ENCODE results near the gene C16orf86. TPM values are rescaled to one million over a fixed set of nuclear protein-coding genes. Genes with fewer than 3 reads are reported as not detected.

Gene C16orf86
- total and polyA plus RNA-seq, 2 of the 8 experiments (the other 6 are each of a cell fraction or from before 2014, with no cell fraction given): 1.4 to 2.3 TPM

DNA sequence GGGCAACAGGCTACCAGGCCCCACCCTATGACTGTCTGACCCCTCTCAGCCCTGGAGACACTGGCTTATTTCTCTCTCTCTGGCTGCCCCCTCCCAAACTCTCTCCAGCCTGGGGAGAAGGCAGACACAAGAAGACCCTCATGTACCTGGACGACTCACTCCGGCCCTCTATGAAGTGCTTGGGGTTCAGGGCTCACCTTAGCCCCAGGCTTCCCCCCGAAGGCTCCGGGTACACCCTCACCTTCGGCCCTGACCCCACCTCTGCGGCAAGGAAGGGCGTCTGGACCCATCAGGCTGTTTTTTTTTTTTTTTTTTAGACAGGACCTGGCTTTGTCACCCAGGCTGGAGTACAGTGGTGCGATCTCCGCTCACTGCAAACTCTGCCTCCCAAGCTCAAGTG lies 22.6 kb upstream of the C16orf86 start:
- Histone ChIP-seq H4K20me1 (replicated peaks in 1 of 2; ENCODE audit: control insufficient read depth in 1 of 2, insufficient read depth in 2 of 2, low read length in 2 of 2) (peaks cover 0 to 3% of the 10 kb centered on the region in 2 experiments), H3K14ac (ENCODE audit: insufficient read length) (no peak overlapping the region), H3K56ac (replicated peaks; ENCODE audit: insufficient read length, low read depth, low read length) (no peak overlapping the region), H3K4me3 (ENCODE audit: extremely low read depth in 1 of 4, insufficient read depth in 2 of 4, low read depth in 3 of 4, low read length in 4 of 4) (no peak overlapping the region; a peak in 1 of 8 replicates), H3K36me3 (ENCODE audit: control insufficient read depth in 2 of 4, insufficient read depth in 4 of 4, low read length in 3 of 4) (peaks cover 0 to 1% (median under 1%) of the 10 kb centered on the region in 4 experiments; a peak in 3 of 8 replicates), H3K9ac (replicated peaks in 1 of 4; ENCODE audit: extremely low read depth in 1 of 4, low read depth in 3 of 4, low read length in 3 of 4) (no peak overlapping the region), H3K9me3 (ENCODE audit: insufficient read depth in 2 of 2, low read depth in 1 of 2, low read length in 1 of 2) (no peaks in the 10 kb centered on the region), H4K91ac (replicated peaks; ENCODE audit: insufficient read length, low read length) (no peak overlapping the region), H2BK15ac (ENCODE audit: low read length) (no peak overlapping the region), H2BK12ac (ENCODE audit: low read depth, low read length) (no peak overlapping the region), H3K79me1 (ENCODE audit: low read depth, low read length) (no peaks in the 10 kb centered on the region), H3K4me2 (ENCODE audit: insufficient read depth in 1 of 2, low read depth in 2 of 2, low read length in 2 of 2) (no peak overlapping the region), H3K18ac (ENCODE audit: extremely low read depth, low read length) (no peak overlapping the region), H2BK120ac (replicated peaks; ENCODE audit: low read depth, low read length) (no peak overlapping the region), H3K23ac (ENCODE audit: insufficient read length) (no peak overlapping the region), H2AK5ac (ENCODE audit: low read depth, low read length) (no peak overlapping the region), H2BK20ac (ENCODE audit: low read length) (no peak overlapping the region), H3K4me1 (replicated peaks in 1 of 4; ENCODE audit: control insufficient read depth in 3 of 4, insufficient read depth in 4 of 4, low read length in 3 of 4) (peaks cover 0 to 9% (median 5%) of the 10 kb centered on the region in 4 experiments; a peak in 5 of 7 replicates), H3K79me2 (ENCODE audit: control insufficient read depth in 1 of 2, insufficient read depth in 2 of 2, low read length in 2 of 2) (no peaks in the 10 kb centered on the region), H3K27ac (ENCODE audit: low read depth, low read length) (no peak overlapping the region), H2AFZ (ENCODE audit: low read length) (no peak overlapping the region), H3K4ac (replicated peaks; ENCODE audit: insufficient read length, low read depth, low read length) (no peak overlapping the region), H3K23me2 (ENCODE audit: low read depth, low read length) (peaks cover 6% of the 10 kb centered on the region; the same call in 1 of the 2 replicates), H3K27me3 (replicated peaks in 1 of 4; ENCODE audit: control insufficient read depth in 3 of 4, extremely low read depth in 1 of 4, insufficient read depth in 3 of 4, low read length in 3 of 4) (peaks cover 3 to 31% (median 18%) of the 10 kb centered on the region in 4 experiments; a peak in 6 of 7 replicates), H4K8ac (ENCODE audit: extremely low read depth, insufficient read depth, low read length) (0 out of 2 replicates have a peak overlapping the region, but pooled peaks have one; percentile 25), H2BK5ac (ENCODE audit: low read depth, low read length) (no peak overlapping the region), H4K5ac (ENCODE audit: insufficient read length, low read depth, low read length) (no peak overlapping the region)
- DNase-seq (ENCODE audit: low read depth in 1 of 2, low spot score in 2 of 2): no peak
- POLR2A ChIA-PET (ENCODE audit: partially characterized antibody): interaction anchor here (0.6 to 4.5 kb wide), 5 partner anchors 74 to 131 kb away, joined by 3 to 27 read pairs (median 3); partner anchors contain the start of gene CTCF
- WGBS, 2 experiments (ENCODE audit: extremely low coverage in 1 of 2, insufficient coverage in 1 of 2, insufficient read length in 1 of 2, insufficient replicate concordance in 2 of 2, low coverage in 1 of 2, low lambda C conversion rate in 2 of 2, missing lambda C conversion rate in 1 of 2): 91% methylated on average over 7 of the region's 9 CpGs; no CpG with 5 or more reads in 1 of the 2 experiments
- CTCF ChIA-PET (ENCODE audit: partially characterized antibody): interaction anchor here (0.6 to 18.0 kb wide), 31 partner anchors 11 to 481 kb away, joined by 3 to 202 read pairs (median 4); partner anchors contain the start of genes ACD, C16orf86, CTCF and ENKD1
- no peak for FAIRE-seq
- TF ChIP-seq RXRA (IDR thresholded peaks at IDR 0.05; ENCODE audit: insufficient read depth, low read depth, low read length): no peak
- TF ChIP-seq FOSL1 (IDR thresholded peaks at IDR 0.05; ENCODE audit: insufficient read depth, low read depth, low read length): no peak
- no peak for TF ChIP-seq SUZ12 (IDR thresholded peaks at IDR 0.05; ENCODE audit: low read length)
- TF ChIP-seq EGR1 (IDR thresholded peaks at IDR 0.05; ENCODE audit: borderline replicate concordance, low read depth, low read length): no peak
- no peak for TF ChIP-seq BRCA1 (IDR thresholded peaks at IDR 0.05; ENCODE audit: low read depth, low read length)
- no peak for TF ChIP-seq SIN3A (conservative IDR thresholded peaks at IDR 0.05 in 1 of 2, IDR thresholded peaks at IDR 0.05 in 1 of 2; ENCODE audit: low read depth in 1 of 2, low read length in 2 of 2)
- TF ChIP-seq JUND (IDR thresholded peaks at IDR 0.05; ENCODE audit: low read length): no peak
- no peak for TF ChIP-seq CREB1 (IDR thresholded peaks at IDR 0.05)
- no peak for TF ChIP-seq BACH1 (IDR thresholded peaks at IDR 0.05; ENCODE audit: low read length)
- no peak for TF ChIP-seq SIX5 (IDR thresholded peaks at IDR 0.05; ENCODE audit: low read depth, low read length)
- TF ChIP-seq CBX8 (IDR thresholded peaks at IDR 0.05; ENCODE audit: borderline replicate concordance, low read depth, low read length): no peak
- TF ChIP-seq TEAD4 (IDR thresholded peaks at IDR 0.05; ENCODE audit: low read depth, low read length): no peak
- no peak for TF ChIP-seq CBX5 (IDR thresholded peaks at IDR 0.05; ENCODE audit: low read depth, low read length)
- TF ChIP-seq RAD21 (IDR thresholded peaks at IDR 0.05 in 1 of 2, conservative IDR thresholded peaks at IDR 0.05 in 1 of 2; ENCODE audit: low read depth in 2 of 2, low read length in 2 of 2): no peak

All from H1 (cell line).